Naive thymus-derived CD8-positive, alpha-beta T cell (primary cell): Measurements from ENCODE around the gene SLC26A11. TPM values are rescaled to one million over a fixed set of nuclear protein-coding genes. Genes with fewer than 3 reads are reported as not detected.
A peak's percentile ranks its signal among the peaks of the same experiment; 100 is the strongest.

Experiments used
- ATAC-seq, 2 donors: fragments of 150-1000 bp; cut with Tn5 transposase in 1 of 2; sonication (Bioruptor Pico), chemical (Tn5 transposase) in 1 of 2; 1 replicate in 1 of 2; 2 replicates in 1 of 2; pipeline ENCODE4 v1.10.0; 2021; ENCODE audit warnings: mild to moderate bottlenecking in 2 of 2, moderate library complexity in 2 of 2
- POLR2A ChIA-PET: fragments of 350-600 bp; sonication (Branson Sonifier 250); formaldehyde crosslinking; loops from one replicate; lab custom pipeline; 2021; ENCODE audit warnings: antibody characterized with exemption; lab: Charles Lee
- DNase-seq, 10 donors: peaks; one replicate each; pipeline versions ENCODE4 v3.0.0 to v3.0.0-alpha.2; 2020 to 2022
- H3K27ac Mint-ChIP-seq, 10 donors: one replicate each; pipeline ENCODE4 v1.8.0; 2020 to 2022; ENCODE audit warnings: mild to moderate bottlenecking in 10 of 10, mixed read lengths in 10 of 10, moderate library complexity in 4 of 10, inconsistent platforms in 1 of 10
- H3K27me3 Mint-ChIP-seq, 5 donors: one replicate each; pipeline ENCODE4 v1.8.0; 2021 to 2022; ENCODE audit warnings: mixed read lengths in 5 of 5
- H3K36me3 Mint-ChIP-seq, 3 donors: one replicate each; pipeline ENCODE4 v1.8.0; 2020 to 2022; ENCODE audit warnings: mixed read lengths in 3 of 3, mild to moderate bottlenecking in 2 of 3, inconsistent platforms in 1 of 3
- H3K4me1 Mint-ChIP-seq, 4 donors: one replicate each; pipeline ENCODE4 v1.8.0; 2021 to 2022; ENCODE audit warnings: mixed read lengths in 4 of 4
- H3K4me3 Mint-ChIP-seq, 10 donors: one replicate each; pipeline ENCODE4 v1.8.0; 2020 to 2022; ENCODE audit warnings: mild to moderate bottlenecking in 10 of 10, mixed read lengths in 10 of 10, moderate library complexity in 6 of 10, inconsistent platforms in 1 of 10
- H3K9me3 Mint-ChIP-seq, 9 donors: one replicate each; pipeline ENCODE4 v1.8.0; 2020 to 2022; ENCODE audit warnings: mixed read lengths in 9 of 9, mild to moderate bottlenecking in 3 of 9, inconsistent platforms in 1 of 9, moderate library complexity in 1 of 9
- polyA plus RNA-seq, 3 donors: library from polyadenylated mRNA; unstranded; fragments of 300-500 nt; fragmentation: Illumina TruSeq; gene quantifications; one replicate each; pipeline ENCODE4 v1.2.3, GENCODE V29; 2021
- total RNA-seq, 8 experiments: library from RNA in 2 of 8; stranded (reverse) in 2 of 8; gene quantifications; one replicate each; pipeline ENCODE4 v1.2.3 and lab custom pipeline; 2021 to 2026

Gene SLC26A11
- total and polyA plus RNA-seq, 5 experiments from 2014 or later: 4.8 to 96.2 (median 8.4) TPM

DNA sequence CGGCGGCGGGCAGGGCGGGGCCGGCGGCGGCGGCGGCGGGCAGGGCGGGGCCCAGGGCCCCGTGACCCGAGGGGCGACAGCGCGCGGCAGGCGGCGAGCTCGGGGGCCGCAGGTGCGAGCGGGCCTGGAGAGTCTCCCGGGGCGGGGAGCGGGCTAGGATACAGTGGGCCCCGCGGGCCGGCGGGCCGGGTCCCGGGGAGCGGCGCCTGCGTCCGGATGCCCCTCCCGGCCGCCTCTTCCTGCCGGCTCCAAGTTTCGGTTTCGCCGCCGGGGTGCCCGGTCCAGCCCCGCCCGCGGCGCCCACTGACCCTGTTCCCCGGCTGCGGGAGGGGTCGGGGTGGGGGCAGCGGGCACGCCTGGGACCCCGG is 40.5 kb downstream of the SLC26A11 start, which contains the start of gene RNF213:
TSS of gene RNF213 (plus strand) at position 62 of the 368 bp plus-strand sequence. CDS start 2,830 bp downstream, outside the sequence.
- peaks cover 3 to 6% (median 3%) of the 10 kb centered on the region in 3 donors for H3K36me3 Mint-ChIP-seq

GRCh38 chr17:80261159-80261894 is 41.1 kb downstream of the SLC26A11 start:
- POLR2A ChIA-PET: interaction anchor here (1.2 to 6.3 kb wide), 6 partner anchors 11 to 160 kb away, joined by 3 to 50 read pairs (median 6); partner anchors contain the start of genes GAA, SGSH and SLC26A11
- H3K9me3 Mint-ChIP-seq: no peaks in the 10 kb centered on the region
- peaks cover 0 to 2% (median 0%) of the 10 kb centered on the region in 5 donors for H3K27me3 Mint-ChIP-seq
- peak overlapping the region; percentile 83 to 99 (median 92) for H3K4me3 Mint-ChIP-seq
- ATAC-seq (peak; percentile 31 to 63), DNase-seq (peak; percentile 49 to 88 (median 74))
- H3K36me3 Mint-ChIP-seq: peaks cover 4 to 9% (median 5%) of the 10 kb centered on the region in 3 donors
- peaks cover 16 to 53% (median 47%) of the 10 kb centered on the region in 4 donors for H3K4me1 Mint-ChIP-seq
- peak overlapping the region; percentile 86 to 98 (median 94) for H3K27ac Mint-ChIP-seq

More for the DNA sequence above, 40.5 kb downstream of the SLC26A11 start, which contains the start of gene RNF213:
- peaks cover 14 to 50% (median 43%) of the 10 kb centered on the region in 4 donors for H3K4me1 Mint-ChIP-seq
- DNase-seq (peak; percentile 43 to 80 (median 62)), ATAC-seq (peak; percentile 40 to 46)
- peak within 1 kb of the TSS; percentile 94 to 98 (median 96) for H3K27ac Mint-ChIP-seq
- peak within 1 kb of the TSS; percentile 85 to 99 (median 95) for H3K4me3 Mint-ChIP-seq
- peaks cover 0 to 2% (median 0%) of the 10 kb centered on the region in 5 donors for H3K27me3 Mint-ChIP-seq
- no peaks in the 10 kb centered on the region for H3K9me3 Mint-ChIP-seq
- POLR2A ChIA-PET: interaction anchor here (0.6 to 6.3 kb wide), 7 partner anchors 11 to 159 kb away, joined by 3 to 50 read pairs (median 4); partner anchors contain the start of gene GAA

- ATAC-seq: no peak
- Mint-ChIP-seq H3K36me3 (peaks cover 4 to 12% (median 5%) of the 10 kb centered on the region in 3 donors), H3K27ac (peak overlapping the region; percentile 86 to 98 (median 94)), H3K9me3 (no peaks in the 10 kb centered on the region), H3K4me3 (peak overlapping the region; percentile 83 to 99 (median 92)), H3K4me1 (peaks cover 16 to 58% (median 49%) of the 10 kb centered on the region in 4 donors), H3K27me3 (peaks cover 0 to 2% (median 0%) of the 10 kb centered on the region in 5 donors)
- POLR2A ChIA-PET: interaction anchor here (1.2 to 6.3 kb wide), 5 partner anchors 10 to 116 kb away, joined by 3 to 50 read pairs (median 9); partner anchors contain the start of genes SGSH and SLC26A11
- DNase-seq: no peak
Measured at GRCh38 chr17:80261895-80262279, 41.7 kb downstream of the SLC26A11 start.

GRCh38 chr17:80262291-80262690 is 42.1 kb downstream of the SLC26A11 start:
- H3K27me3 Mint-ChIP-seq: peaks cover 0 to 2% (median 0%) of the 10 kb centered on the region in 5 donors
- DNase-seq (no peak), ATAC-seq (no peak)
- no peaks in the 10 kb centered on the region for H3K9me3 Mint-ChIP-seq
- peaks cover 16 to 62% (median 53%) of the 10 kb centered on the region in 4 donors for H3K4me1 Mint-ChIP-seq
- H3K4me3 Mint-ChIP-seq: peak overlapping the region; percentile 83 to 99 (median 92)
- H3K27ac Mint-ChIP-seq: peak overlapping the region; percentile 86 to 98 (median 94)
- POLR2A ChIA-PET: interaction anchor here (1.7 to 6.3 kb wide), 3 partner anchors 10 to 43 kb away, joined by 9 to 50 read pairs (median 34); partner anchors contain the start of genes SGSH and SLC26A11
- peaks cover 4 to 16% (median 5%) of the 10 kb centered on the region in 3 donors for H3K36me3 Mint-ChIP-seq

DNA sequence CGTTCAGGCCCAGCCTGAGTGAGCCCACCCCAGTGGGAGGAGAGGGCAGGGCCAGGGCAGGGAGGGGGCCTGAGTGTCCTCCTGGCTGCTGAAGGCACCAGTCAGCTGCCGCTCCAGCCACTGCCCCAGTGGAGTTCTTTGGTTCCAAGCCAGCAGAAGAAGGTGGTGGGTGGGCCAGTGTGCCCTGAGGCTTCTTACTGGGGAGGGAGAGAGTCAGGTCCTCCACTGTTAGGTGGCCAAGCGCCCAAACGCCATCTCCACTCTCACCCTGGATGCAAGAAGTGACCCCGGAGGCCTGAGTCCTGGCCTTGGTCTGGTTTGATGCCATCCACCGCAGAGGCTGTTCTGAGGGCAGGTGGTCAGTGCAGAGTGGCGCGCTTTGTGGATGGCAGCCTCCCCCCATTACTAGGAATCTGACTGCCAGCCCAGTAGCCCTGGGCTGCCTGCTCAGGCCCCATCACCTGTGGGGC is 42.6 kb downstream of the SLC26A11 start:
- Mint-ChIP-seq H3K36me3 (peaks cover 4 to 21% (median 5%) of the 10 kb centered on the region in 3 donors), H3K4me3 (peak overlapping the region; percentile 85 to 99 (median 98)), H3K9me3 (no peaks in the 10 kb centered on the region), H3K4me1 (peaks cover 19 to 66% (median 57%) of the 10 kb centered on the region in 4 donors), H3K27me3 (peaks cover 0 to 2% (median 0%) of the 10 kb centered on the region in 5 donors), H3K27ac (peak overlapping the region in 8 of 10 donors; percentile 5 to 97 (median 96))
- POLR2A ChIA-PET: interaction anchor here (1.7 to 6.3 kb wide), 4 partner anchors 9 to 118 kb away, joined by 4 to 50 read pairs (median 22); partner anchors contain the start of genes SGSH and SLC26A11
- DNase-seq (no peak), ATAC-seq (no peak)

GRCh38 chr17:80263253-80264204 is 43.3 kb downstream of the SLC26A11 start:
- no peaks in the 10 kb centered on the region for H3K9me3 Mint-ChIP-seq
- peak overlapping the region in 9 of 10 donors; percentile 86 to 97 (median 97) for H3K27ac Mint-ChIP-seq
- peak overlapping the region; percentile 85 to 99 (median 98) for H3K4me3 Mint-ChIP-seq
- POLR2A ChIA-PET: interaction anchor here (0.6 to 6.3 kb wide), 12 partner anchors 9 to 118 kb away, joined by 3 to 50 read pairs (median 4); partner anchors contain the start of genes EIF4A3, SGSH and SLC26A11
- DNase-seq: peak; percentile 56 to 92 (median 79)
- H3K27me3 Mint-ChIP-seq: peaks cover 0 to 2% (median 0%) of the 10 kb centered on the region in 5 donors
- ATAC-seq: peak; percentile 34 to 38
- peaks cover 4 to 23% (median 5%) of the 10 kb centered on the region in 3 donors for H3K36me3 Mint-ChIP-seq
- H3K4me1 Mint-ChIP-seq: peaks cover 19 to 62% (median 56%) of the 10 kb centered on the region in 4 donors

DNA sequence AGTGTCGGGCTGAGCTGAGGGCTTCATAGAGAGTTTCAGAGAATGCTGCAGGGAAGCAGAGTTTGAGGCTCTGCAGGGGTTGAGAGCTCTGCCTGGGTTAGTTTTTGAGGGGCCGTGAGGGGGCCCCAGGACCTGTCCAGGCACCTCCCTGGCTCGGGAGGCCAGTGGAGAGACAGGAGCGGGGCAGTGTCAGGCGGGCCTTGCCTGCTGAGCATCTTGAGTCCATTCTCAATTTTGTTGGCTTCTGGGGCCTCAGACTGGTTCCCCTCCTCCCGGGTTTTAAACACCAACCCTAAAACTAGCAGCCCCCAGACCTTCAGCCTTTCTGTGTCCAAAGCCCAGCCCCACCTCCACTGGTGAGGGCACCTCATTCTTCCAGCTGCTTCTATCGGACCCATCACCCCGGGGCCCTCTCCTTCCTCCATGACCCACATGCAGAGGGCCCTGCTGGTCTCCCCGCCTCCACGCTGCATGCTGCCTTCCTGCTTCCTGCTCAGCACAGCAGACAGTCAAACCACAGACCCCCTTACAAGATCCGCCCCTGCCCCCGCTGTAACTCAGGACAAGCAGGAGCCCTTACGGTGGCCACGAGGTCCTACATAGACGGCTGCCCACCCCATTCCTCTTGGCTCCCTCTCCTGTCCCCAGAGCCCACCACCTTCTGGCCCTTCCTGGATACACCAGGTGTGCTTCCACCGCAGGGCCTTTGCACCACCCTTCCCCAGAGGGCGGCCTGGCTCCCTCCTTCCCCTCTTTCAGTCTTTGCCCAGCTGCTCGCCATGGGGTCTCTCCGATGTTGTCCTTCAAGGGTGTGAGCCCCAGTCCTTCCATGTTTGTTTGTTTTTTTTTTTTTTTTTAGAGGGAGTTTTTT is 44.2 kb downstream of the SLC26A11 start:
- peak overlapping the region; percentile 85 to 99 (median 98) for H3K4me3 Mint-ChIP-seq
- no peaks in the 10 kb centered on the region for H3K9me3 Mint-ChIP-seq
- ATAC-seq: peak; percentile 17 to 28
- H3K4me1 Mint-ChIP-seq: peaks cover 19 to 57% (median 52%) of the 10 kb centered on the region in 4 donors
- POLR2A ChIA-PET: interaction anchor here (0.6 to 6.3 kb wide), 17 partner anchors 8 to 960 kb away, joined by 3 to 50 read pairs (median 4); partner anchors contain the start of genes EIF4A3, SGSH and SLC26A11
- H3K36me3 Mint-ChIP-seq: peaks cover 4 to 23% (median 5%) of the 10 kb centered on the region in 3 donors
- H3K27ac Mint-ChIP-seq: peak overlapping the region in 9 of 10 donors; percentile 86 to 97 (median 97)
- DNase-seq: peak; percentile 41 to 84 (median 56)
- peaks cover 0 to 2% (median 0%) of the 10 kb centered on the region in 5 donors for H3K27me3 Mint-ChIP-seq

DNA sequence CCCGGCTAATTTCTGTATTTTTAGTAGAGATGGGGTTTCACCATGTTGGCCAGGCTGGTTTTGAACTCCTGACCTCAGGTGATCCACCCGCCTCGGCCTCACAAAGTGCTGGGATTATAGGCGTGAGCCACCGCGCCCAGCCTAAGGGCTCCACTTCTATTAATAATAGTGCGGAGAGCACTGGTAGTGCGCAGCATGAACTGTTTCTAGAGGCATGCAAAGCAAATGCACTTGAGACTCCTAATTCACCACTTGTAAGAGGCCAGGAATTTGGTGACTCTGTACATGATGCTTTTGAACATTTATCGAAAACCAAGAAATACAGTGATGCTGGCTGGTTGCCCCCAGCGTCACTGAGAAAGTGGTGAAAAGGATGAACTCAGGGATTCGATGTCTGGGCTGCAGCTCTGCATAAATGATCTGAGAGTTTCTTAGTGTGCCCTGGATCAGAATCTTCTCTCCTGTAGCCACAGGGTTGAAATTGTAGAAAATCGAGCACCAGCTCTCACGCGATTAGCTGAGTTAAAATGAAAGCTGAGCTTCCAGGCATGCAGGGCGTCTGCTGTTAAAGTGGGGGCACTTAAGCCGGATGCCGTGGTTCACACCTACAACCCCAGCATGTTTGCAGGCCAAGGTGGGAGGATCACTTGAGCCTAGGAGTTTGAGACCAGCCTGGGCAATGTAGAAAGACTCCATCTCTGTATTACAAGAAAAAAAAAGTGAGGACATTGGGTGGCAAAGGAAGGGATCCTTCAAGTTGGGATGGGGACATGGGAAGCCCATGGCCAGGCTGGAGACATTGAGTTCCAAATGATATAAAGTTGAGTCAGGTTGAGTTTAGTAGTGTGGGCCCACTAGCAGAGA is 45.2 kb downstream of the SLC26A11 start:
- peak overlapping the region in 9 of 10 donors; percentile 86 to 97 (median 97) for H3K27ac Mint-ChIP-seq
- H3K27me3 Mint-ChIP-seq: peaks cover 0 to 2% (median 0%) of the 10 kb centered on the region in 5 donors
- POLR2A ChIA-PET: interaction anchor here (0.6 to 6.3 kb wide), 13 partner anchors 7 to 959 kb away, joined by 3 to 50 read pairs (median 4); partner anchors contain the start of genes SGSH and SLC26A11
- H3K9me3 Mint-ChIP-seq: no peaks in the 10 kb centered on the region
- peak overlapping the region; percentile 85 to 99 (median 98) for H3K4me3 Mint-ChIP-seq
- peaks cover 4 to 23% (median 5%) of the 10 kb centered on the region in 3 donors for H3K36me3 Mint-ChIP-seq
- ATAC-seq (peak; percentile 35 to 42), DNase-seq (peak in 8 of 10 donors; percentile 41 to 76 (median 58))
- peaks cover 20 to 53% (median 47%) of the 10 kb centered on the region in 4 donors for H3K4me1 Mint-ChIP-seq

- peaks cover 4 to 30% (median 8%) of the 10 kb centered on the region in 3 donors for H3K36me3 Mint-ChIP-seq
- H3K9me3 Mint-ChIP-seq: no peaks in the 10 kb centered on the region
- ATAC-seq (no peak), DNase-seq (no peak)
- H3K4me3 Mint-ChIP-seq: peak overlapping the region in 9 of 10 donors; percentile 13 to 66 (median 44)
- peak overlapping the region in 9 of 10 donors; percentile 63 to 82 (median 67) for H3K27ac Mint-ChIP-seq
- H3K27me3 Mint-ChIP-seq: no peaks in the 10 kb centered on the region
- peaks cover 23 to 46% (median 43%) of the 10 kb centered on the region in 4 donors for H3K4me1 Mint-ChIP-seq
- POLR2A ChIA-PET: interaction anchor here (0.7 to 1.5 kb wide), 4 partner anchors 20 to 769 kb away, joined by 3 to 4 read pairs (median 4); no protein-coding TSS in a partner anchor
Measured at GRCh38 chr17:80267391-80267790, 47.2 kb downstream of the SLC26A11 start.
